Measurements from ENCODE around the gene MUC4. TPM values are rescaled to one million over a fixed set of nuclear protein-coding genes. Genes with fewer than 3 reads are reported as not detected.

The MUC4 gene
- total and polyA plus RNA-seq, 2 experiments from 2014 or later: 1.3 TPM

- no peak for TF ChIP-seq ZNF462 (CRISPR knock-in tag; IDR thresholded peaks at IDR 0.05)
- TF ChIP-seq POLR2AphosphoS5 (IDR thresholded peaks at IDR 0.05; ENCODE audit: low read depth): no peak
- no peak for TF ChIP-seq ETS1 (IDR thresholded peaks at IDR 0.05)
Measured at GRCh38 chr3:195812366-195812765, 637 bp upstream of the MUC4 start (continued).

DNA sequence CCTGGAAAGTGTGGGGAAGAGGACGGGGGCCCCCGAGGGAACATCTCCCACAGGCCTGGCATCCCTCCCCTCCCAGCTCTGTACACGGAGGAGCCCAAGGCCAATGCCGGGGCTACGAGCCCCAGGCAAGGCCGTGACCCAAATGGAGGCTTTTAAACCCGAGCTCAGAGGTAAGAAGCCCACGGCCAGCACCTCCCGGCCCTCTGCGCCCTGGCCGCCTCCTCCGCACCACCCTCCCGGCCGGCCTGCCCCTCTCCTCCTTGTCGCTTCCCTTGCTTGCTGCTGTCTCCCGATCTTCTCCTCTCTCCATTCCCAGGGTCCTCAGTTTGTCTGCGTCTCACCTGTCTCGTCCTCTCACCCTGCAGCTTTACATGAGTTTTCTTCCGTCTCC, 1.3 kb downstream of the MUC4 start:
- Mint-ChIP-seq H3K9me3 (no peaks in the 10 kb centered on the region), H3K4me1 (peaks cover 35% of the 10 kb centered on the region), H3K4me3 (peak overlapping the region; percentile 5; the same call in 1 of the 3 replicates), H3K36me3 (ENCODE audit: low read depth) (peaks cover 2% of the 10 kb centered on the region; the same call in 2 of the 3 replicates), H3K27ac (no peak overlapping the region), H3K27me3 (ENCODE audit: insufficient read depth, low read depth, poor library complexity) (peaks cover 26% of the 10 kb centered on the region)
- no peaks in the 10 kb centered on the region for H3K79me2 ChIP-seq (replicated peaks; ENCODE audit: insufficient read depth)
- H3F3A ChIP-seq (replicated peaks; ENCODE audit: low read depth): 0 out of 2 replicates have a peak, but pooled peaks cover 4% of the 10 kb centered on the region
- no peaks in the 10 kb centered on the region for H3K27me3 ChIP-seq (ENCODE audit: insufficient read depth)
- DNase-seq (ENCODE audit: low spot score) (no peak), ATAC-seq (no peak; the same call in 2 of the 3 replicates)
- no peaks in the 10 kb centered on the region for H3K9me2 ChIP-seq (ENCODE audit: insufficient read depth)
- H3K36me3 ChIP-seq (ENCODE audit: insufficient read depth): no peaks in the 10 kb centered on the region
- no peak overlapping the region for H3K27ac ChIP-seq (ENCODE audit: low read depth)
- H3K4me1 ChIP-seq (ENCODE audit: insufficient read depth): peaks cover 31% of the 10 kb centered on the region; the same call in 1 of the 2 replicates
- H3K4me2 ChIP-seq: 0 out of 2 replicates have a peak overlapping the region, but pooled peaks have one; percentile 38
- H4K20me1 ChIP-seq (replicated peaks; ENCODE audit: insufficient read depth): no peaks in the 10 kb centered on the region
- H2AFZ ChIP-seq: peak overlapping the region; percentile 90
- H3K4me3 ChIP-seq: no peak overlapping the region
- TF ChIP-seq EZH2 (IDR thresholded peaks at IDR 0.05; ENCODE audit: low read depth, unreplicated experiment) (no peak), CREB1 (CRISPR knock-in tag; IDR thresholded peaks at IDR 0.05; ENCODE audit: low read depth) (no peak), CTCF (conservative IDR thresholded peaks at IDR 0.05; ENCODE audit: low read depth in 2 of 2) (no peak), ZNF331 (CRISPR knock-in tag; IDR thresholded peaks at IDR 0.05; ENCODE audit: low read depth) (no peak), POLR2AphosphoS5 (IDR thresholded peaks at IDR 0.05; ENCODE audit: low read depth) (no peak), ZNF114 (CRISPR knock-in tag; IDR thresholded peaks at IDR 0.05) (no peak), STAT1 (IDR thresholded peaks at IDR 0.05; ENCODE audit: unreplicated experiment) (no peak), NANOG (IDR thresholded peaks at IDR 0.05; ENCODE audit: borderline replicate concordance) (no peak), JUNB (IDR thresholded peaks at IDR 0.05; ENCODE audit: unreplicated experiment) (no peak)
